HG03558 (cell line): ENCODE measurements around the gene TSPAN18.

Experiments
- ATAC-seq: cut with Tn5 transposase; IDR thresholded peaks from one replicate; pipeline ENCODE4 v1.9.1; 2021; ENCODE audit warnings: moderate number of reproducible peaks; ENCODE audit not compliant: unreplicated experiment; ENCODE audit errors: extremely low read depth

TSPAN18 gene

DNA sequence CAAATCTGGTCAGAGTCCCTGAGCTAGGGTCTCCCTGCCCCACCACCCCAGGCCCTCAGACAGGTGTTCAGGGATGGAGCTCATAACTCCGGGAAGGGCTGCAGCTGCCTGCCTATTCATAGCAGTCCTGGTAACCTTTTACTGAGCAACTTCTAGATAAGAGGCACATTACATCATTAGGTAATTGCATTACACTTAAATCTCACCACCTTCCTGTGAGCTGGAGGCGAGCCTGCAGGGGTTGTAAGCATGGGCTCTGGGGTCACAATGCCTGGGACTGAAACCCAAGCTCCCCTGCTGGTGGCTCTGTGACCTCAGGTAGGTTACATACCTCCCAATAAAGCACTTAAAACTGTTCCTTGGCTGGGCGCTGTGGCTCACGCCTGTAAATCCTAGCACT lies 201.4 kb downstream of the TSPAN18 start:
- no peak for ATAC-seq

DNA sequence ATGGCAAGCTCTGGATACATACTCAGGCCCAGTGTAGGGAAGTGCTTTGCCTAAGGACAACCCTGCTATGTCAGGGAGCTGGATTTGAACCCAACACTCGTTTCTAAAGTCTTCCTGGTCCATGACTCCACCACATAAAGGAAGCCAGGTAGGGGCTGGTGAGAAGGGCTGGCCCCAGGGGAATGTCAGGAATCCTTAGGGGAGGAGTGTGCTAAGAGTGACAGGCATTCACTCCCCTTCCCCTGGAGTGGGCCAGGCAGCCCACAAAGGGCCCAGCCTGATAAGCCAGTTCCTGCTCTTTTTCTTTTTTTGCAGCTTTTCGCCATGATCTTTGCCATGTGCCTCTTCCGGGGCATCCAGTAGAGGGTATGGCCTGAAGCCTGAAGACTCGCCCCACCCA lies 202.1 kb downstream of the TSPAN18 start:
- no peak for ATAC-seq

DNA sequence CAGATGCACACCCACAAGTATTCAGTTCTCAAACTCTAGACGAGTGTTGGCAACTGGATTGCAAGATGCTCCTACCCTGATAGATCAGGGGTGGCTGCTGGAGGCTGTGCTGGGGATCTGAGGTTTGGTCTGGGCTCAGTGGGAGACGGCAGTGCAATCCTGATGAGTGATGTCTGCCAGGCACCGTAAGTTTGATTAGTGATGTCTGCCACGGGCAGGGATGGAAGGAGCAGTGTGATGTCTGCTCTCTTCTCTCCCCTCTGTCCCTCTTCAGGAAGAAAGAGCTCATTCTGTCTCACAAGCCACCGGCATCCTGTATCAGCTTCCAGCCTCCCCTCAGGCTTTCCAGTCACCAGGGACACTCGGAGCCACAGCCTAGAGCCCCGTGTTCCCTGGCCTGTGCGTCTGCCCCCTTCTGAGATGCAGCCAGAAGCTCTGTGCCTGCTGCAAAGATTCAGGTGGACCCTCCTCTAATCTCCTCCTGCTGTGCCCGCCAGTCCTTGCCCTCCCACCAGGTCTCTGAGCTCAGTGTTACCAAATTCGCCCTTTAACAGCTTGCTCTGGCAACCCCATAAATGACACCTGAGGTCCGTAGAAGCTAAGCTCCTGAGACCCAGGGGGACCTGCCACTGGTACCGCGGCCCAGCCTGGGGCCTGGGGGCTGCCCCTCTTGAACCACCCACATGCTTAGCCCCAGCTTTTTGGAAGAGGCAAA lies 204.0 kb downstream of the TSPAN18 start:
- no peak for ATAC-seq

DNA sequence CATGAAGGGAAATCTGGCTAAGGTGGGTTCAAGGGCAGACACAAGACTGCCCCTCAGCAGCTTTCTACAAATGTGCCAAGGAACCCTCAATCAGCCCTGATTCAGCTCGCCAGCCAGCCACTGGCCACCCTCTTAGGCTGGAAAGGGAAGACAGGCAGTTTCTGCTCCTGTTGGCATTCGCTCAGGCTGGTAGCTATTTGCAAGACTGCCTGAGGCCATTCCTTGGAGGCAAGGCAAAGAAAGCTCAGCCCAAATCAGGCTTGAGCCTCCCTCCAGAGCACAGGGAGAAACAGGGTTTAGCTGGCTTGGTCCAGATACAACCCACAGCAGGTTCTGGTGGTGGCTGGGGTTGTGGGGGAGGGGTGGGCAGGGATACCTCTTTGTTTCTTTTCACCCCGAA lies 204.7 kb downstream of the TSPAN18 start:
- ATAC-seq, result no peak

DNA sequence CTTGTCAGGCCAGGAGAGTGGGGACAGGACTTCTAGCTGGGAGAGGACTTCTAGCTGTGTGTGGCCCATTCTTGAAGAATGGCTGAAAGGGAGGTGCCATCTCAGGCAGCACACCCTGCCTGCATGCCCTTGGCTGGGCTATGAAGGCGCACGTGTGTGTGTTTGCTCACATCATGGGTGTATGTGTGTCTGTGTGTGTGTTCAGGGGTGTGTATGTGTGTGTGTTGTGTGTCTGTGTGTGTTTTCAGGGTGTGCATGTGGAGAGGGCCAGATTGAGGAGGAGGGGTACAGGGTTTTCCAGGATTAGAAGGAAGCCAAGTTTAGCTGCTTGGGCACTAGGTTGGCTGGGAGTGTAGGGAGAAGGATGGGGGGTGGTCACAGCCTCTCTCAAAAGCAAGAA lies 207.3 kb downstream of the TSPAN18 start:
- no peak for ATAC-seq

DNA sequence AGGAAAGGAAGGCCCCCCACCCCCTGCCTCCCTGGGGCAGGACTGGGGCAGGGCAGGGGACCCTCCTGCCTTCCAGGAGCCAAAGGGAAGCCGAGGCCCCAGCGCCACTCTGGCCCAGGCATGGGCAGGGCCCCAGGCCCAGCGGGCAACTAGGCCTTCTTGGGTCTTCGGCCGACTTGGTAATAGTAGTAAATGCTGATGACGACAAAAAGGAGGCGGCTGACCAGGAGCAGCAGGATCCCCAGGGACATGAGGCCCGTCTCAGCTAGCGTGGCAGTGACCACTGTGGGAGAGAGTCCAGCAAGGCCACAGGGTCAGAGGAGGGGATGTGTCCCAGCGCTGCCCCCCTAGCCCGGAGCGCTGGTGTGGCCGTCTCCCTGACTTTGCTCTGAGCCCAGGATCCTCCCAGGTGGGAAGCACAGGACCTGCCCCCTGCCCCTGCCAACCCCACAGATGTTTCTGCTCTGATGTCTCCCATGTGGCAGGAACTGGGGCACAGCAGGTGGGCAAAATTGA lies 208.0 kb downstream of the TSPAN18 start:
- no peak for ATAC-seq

DNA sequence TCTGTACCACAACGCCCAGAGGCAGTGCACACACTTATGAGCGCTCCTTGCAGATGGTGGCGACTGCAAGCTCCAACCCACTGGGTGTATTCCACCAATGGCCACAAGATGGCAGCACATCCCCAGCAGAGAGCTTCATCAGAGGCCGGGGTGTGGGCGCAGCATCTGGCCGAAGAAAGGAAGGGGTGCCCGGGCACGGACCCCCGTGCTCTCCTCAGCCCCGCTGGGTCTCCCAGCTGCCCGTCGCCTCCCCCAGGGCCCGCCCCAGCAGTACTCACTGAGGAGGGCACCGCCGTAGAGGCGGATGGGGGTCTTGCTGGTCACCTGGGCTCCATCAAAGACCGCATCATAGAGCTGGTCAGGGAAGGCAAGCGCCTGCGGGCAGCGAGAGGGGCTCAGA lies 209.8 kb downstream of the TSPAN18 start:
- no peak for ATAC-seq

DNA sequence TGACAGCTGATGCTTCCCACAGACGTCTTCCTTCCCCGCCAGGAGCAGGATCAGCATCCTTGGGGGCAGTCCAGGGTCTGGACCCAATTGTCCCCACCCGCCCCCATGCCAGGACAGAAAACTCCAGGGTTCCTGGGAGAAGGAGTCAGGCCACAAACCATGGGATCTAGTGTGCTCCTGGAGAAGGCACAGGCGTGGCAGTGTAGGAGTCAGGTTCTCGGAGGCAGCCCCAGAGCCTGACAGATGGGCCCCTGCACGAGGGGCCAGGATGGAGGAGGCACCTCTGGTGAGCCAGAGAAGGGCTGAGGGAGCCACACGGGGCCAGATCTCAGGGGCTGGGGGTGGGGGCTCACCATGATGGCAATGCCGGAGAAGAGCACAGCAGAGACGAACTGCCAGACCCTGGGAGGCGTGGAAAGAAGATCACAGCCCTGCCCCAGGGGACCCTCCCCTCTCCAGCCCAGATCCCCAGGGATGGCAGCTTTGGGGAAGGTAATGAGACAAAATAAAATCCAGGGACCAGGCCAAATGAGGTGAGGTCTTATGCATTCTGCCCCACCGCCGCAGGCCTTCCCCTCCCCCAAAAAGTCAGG lies 210.3 kb downstream of the TSPAN18 start:
- ATAC-seq, result no peak

DNA sequence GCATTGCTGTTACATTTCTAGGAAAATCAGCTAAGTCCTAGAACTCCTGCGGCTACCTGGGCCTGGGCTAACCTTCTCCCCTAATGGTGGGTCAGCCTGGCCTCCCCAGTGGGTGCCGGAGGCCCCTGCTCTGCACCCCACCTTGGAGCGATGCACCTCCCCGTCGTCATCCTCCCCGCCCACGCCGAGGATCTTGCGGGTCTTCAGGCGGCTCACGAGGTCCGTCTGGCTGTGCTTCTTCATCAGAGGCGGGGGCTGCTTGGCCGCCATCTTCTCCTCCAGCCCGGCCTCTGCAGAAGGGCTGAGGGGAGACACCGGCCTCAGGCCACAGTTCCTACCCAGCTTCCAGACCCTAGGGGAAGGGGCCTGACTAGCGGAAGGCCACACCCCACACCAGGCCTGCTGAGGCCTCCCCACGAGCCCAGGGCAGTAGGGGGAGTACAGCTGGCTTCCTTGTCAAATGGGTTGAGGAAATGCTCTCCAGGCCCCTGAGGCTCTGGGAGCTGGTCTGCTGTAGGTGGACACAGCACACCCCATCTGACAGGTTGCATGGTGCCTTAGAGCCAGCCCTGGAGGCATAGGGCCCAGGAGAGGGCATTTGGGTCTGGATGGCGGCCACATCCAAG lies 211.4 kb downstream of the TSPAN18 start:
- no peak for ATAC-seq

DNA sequence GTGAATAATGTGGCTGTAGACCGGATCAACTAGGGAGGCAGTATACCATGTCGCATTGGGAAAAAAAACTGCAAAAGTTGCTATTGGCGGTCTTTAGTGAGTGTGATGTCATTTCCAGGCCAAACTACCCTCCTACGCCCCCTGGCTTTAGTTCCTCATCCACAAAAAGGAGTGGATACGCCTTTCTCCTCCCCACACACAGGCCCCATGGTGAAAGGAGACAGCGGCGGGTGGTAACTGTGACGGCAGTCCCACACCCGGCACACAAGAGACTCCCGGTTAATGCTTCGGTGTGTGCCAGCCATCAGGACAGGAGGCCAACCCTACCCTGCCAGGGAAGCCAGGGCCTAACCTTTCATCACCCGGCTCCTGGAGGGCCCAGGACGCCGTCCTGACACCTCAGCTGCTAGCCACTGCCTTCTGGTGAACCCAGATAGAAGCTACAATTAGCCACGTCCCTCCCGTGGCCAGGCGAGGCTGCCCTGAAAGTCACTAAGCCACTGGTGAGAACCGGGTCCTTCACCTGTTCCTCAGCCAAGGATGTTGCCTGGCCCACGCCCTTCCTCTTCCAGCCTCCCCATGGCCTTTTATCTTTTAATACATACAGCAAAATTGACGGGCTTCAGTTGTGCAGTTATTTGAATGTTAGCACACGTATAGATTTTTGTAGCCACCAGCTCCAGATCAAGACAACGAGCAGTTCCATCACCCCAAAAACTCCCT lies 213.1 kb downstream of the TSPAN18 start:
- no peak for ATAC-seq

DNA sequence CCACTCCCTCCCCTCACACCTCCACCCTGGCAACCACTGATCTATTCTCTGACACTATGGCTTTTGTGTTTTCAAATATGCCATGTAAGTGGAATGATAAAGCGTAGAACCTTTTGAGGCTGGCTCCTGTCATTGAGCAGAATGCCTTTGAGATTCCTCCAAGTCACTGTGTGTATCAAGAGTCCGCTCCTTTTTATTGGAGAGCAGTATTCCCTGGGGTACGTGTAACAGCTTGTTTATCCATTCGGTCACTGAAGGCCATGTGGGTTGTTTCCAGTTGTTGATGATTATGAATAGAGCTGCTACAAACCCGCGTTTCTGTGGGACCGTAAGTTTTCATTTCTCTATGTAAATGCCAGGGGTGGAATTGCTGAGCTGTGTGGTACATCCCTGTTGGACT lies 213.6 kb downstream of the TSPAN18 start:
- no peak for ATAC-seq

DNA sequence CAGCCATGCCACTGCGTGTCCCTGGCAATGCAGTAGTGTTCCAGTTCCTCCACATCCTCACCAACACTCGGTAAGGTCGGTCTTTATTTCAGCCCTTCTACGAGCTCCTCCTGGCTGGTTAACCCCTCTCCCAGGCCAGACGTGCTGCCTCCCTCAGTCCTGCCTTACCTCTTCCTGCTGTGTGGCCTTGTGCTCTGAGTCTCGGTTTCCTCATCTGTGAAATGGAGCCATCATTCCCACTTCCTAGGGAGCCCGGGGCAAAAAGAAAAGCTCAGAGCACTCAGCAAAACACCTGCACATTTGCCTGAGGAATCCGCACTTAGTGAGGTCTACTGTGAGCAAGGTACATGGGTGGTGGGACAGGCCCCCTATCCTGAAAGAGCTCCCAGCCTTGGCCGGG lies 214.1 kb downstream of the TSPAN18 start:
- no peak for ATAC-seq

DNA sequence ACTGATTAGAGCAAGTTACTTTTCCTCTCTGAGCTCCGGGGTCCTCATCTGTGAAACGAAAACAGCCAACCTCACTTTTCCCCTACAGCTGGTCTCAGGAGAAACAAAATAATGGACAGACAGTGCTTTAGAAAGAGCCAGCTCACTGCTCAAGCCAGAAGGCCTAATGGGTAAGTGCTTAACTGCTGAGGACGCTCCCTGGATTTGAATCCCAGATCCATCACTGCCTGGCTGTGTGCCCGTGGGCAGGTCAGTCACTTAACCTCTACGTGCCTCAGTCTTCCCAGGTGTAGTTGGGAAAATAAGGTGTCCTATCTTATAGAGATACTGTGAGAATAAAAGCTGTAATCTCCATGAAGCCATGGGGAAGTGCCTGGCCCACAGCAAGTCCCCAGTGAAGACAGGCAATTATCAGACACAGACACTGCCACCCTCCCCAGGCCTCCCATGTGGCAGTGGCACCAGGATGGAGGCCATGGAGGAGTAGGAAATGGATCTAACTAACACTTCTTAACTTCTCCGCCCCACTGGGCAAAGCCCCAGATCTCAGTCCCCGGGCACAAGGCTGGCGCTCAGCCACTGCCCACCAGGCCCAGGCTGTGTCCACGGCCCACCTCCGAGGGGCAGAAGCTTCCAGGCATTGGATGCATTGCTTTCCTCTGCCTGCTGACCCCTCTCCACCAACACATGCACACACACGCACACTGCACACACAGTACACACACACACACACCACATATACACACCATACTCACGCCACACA lies 214.7 kb downstream of the TSPAN18 start:
- no peak for ATAC-seq

DNA sequence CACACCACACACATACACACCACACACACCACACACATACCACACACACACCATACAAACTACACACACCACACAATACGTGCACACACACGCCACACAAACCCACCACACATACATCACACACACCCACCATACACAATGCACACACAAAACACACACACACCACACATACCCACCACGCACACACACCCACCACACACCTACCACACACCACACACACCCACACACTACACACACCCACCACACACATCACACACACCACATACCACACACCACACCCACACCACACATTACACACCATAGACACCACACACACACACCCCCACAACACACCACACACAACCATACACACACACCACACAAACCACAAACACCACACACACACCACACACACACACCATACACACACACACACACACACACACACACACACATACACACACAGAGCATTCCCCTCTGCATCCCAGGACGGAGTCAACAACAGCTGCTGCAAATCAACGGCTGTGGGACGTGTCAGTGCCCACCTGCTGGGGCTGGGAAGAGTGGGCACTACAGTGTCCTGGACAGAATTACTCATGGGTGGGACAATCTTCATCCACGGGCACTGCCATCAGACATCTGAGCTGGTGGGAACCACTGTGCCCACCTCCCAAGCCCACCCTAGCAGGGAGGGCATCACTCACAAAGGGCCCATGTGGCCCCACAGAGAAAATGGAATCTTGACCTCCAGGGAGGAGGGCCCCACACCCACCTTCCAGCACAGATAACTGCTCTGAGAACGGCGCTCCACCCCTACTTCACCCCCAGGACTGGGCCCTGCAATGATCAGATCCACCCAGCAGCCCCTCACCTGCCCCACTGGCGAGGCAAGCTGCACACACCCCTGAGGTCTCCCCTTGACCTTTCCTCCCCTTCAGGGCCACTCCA lies 215.5 kb downstream of the TSPAN18 start:
- no peak for ATAC-seq

DNA sequence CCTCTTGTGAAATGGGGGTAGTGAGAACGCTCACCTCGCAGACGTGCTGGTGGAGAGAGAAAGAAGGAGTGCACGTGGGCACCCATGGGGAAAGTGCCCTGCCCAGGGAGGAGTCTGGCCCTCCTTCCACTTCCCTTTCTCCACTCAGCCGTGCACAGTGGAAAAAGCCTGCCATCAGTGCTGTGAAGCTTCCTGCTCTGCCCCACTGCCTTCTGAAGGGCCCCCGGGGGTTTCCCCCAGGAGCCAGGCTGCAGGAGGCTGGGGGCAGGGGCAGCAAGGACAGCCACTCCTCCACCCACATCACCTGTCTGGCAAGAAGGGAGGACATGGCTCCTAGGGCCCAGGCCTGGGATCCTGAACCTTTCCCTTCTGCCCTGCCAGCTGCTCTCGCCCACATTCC lies 216.4 kb downstream of the TSPAN18 start:
- peak; percentile 74 for ATAC-seq

DNA sequence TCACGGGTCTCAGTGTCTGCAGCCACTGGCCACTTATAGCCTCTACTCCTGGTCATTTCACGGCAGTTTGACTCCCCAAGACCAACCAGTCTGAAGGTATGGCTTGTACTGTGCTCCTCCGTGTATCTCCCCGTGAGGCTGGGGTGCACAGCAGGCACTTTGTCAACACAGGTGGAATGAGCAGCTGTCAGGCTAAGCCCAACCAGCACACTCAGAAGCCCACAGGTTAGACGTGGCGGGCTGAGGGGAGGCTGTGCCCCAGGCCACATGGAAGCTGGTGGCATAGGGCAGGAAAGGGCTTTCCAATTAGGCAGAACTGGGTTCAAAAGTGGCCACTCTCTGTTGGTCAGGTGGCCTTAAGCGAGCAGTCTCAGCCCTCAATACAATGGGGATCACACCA lies 216.9 kb downstream of the TSPAN18 start:
- no peak for ATAC-seq

DNA sequence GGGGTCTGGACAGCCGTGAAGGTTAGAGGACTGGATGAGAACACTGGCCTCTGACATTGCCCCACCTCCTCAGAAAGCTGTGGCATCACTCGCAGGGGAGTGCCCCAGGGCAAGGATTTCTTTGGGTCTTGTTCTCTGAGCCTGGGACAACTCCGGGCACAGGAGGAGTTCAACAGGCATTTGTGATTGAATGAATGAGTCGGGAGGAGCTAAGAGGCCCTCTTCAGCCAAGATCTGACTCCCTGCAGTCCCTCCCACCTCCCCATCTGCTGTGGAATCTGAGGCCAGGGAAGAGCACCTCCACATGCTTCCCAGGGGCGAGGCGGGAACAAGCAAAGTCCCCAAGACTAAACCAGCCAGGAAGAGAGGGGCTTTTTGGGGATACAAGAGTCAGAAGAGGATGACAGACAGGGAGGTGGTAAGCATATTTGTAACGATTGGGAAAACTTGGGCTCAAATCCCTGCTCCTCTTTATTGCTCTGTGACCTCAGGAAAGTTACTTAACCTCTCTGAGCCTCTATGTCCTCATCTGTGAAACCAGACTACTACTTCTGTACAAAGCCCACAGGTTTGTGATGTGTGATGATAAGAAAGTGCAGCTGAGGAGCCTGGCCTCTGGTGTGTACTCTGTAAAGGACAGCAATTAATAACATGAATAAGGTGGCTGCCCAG lies 217.6 kb downstream of the TSPAN18 start:
- no peak for ATAC-seq

DNA sequence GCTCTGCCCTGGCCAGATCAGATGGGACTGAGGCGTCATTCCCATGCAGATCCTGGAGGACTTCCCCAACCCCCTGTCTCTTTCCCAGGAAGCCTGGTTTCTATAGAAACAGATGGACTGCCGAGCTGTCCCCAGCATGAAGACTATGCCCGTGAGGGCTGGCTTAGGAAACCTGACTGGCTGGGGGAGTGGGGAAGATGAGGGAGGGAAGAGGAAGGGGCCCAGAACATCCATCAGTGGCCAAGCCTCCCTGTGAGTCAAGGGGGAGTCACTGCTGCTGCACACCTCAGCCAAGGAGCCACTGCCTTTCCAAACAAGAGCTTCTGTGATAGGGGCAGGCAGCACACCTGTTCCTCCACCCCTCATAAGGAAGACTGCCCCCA lies 218.1 kb downstream of the TSPAN18 start:
- no peak for ATAC-seq

DNA sequence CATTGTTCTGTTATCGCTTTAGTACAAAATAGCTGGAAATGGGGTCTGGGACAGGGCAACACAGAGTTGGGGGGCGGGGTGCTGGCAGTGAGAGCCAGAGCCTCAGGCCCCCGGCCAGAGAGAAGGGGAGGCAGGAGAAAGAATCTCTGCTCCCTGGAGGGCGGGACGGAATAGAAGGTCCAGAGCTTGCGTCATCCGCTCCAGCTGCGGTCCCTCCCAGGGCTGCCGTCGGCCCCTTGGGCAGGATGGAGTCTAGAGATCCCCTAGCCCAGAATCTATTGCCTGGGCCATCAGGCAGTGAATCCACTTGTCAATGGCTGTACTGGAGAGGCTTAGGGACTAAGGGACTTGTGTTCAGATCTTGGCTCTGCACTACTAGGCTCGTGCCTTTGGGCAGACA lies 218.9 kb downstream of the TSPAN18 start:
- no peak for ATAC-seq
